Left lung (tissue), 10 donors: ENCODE measurements around the gene F11. TPM values are rescaled to one million over a fixed set of nuclear protein-coding genes. Genes with fewer than 3 reads are reported as not detected.
"Not testable (repeated sequence)": the region's sequence is repeated elsewhere in the genome, so short reads cannot be mapped to it uniquely, and the experiment has no call there.

ENCODE experiments used
- ATAC-seq: fragments of 200-7000 bp; cut with Tn5 transposase; one replicate; pipeline ENCODE4 v1.9.1; 2020; ENCODE audit warnings: moderate library complexity
- DNase-seq, 4 donors: peaks; one replicate each; pipeline ENCODE4 v3.0.0-alpha.2; 2013 to 2020
- H3K27ac ChIP-seq, 2 donors: fragments of 200-600 bp; sonication (generic) in 1 of 2; one replicate each; pipeline versions ENCODE4 v1.5.0 to v1.8.0; 2020 to 2021
- H3K27me3 ChIP-seq, 2 donors: fragments of 200-600 bp; sonication (generic) in 1 of 2; one replicate each; pipeline versions ENCODE4 v1.5.0 to v1.8.0; 2020 to 2021
- H3K36me3 ChIP-seq, 2 donors: fragments of 200-600 bp; sonication (generic) in 1 of 2; one replicate each; pipeline versions ENCODE4 v1.5.0 to v1.8.0; 2020 to 2021
- H3K4me1 ChIP-seq, 2 donors: fragments of 200-600 bp; one replicate each; pipeline ENCODE4 v1.8.0; 2021
- H3K4me3 ChIP-seq, 2 donors: fragments of 200-600 bp; sonication (generic) in 1 of 2; one replicate each; pipeline versions ENCODE4 v1.5.0 to v1.8.0; 2020 to 2021; ENCODE audit warnings: mild to moderate bottlenecking in 1 of 2
- H3K9me3 ChIP-seq, 2 donors: fragments of 200-600 bp; sonication (generic) in 1 of 2; one replicate each; pipeline versions ENCODE4 v1.5.0 to v1.8.0; 2020 to 2021
- intact Hi-C, 2 donors: fragments of 100-400 bp; cut with DNase I; formaldehyde crosslinking; loops; one replicate each; pipeline versions ENCODE4 v1.11.2 to v1.14.2; 2022
- polyA plus RNA-seq, 6 donors: library from polyadenylated mRNA; unstranded; fragments of 120-200 nt; gene quantifications; one replicate each; pipeline ENCODE4 v1.2.1, GENCODE V29; 2013; ENCODE audit not compliant: insufficient read length in 6 of 6
- total RNA-seq, 2 donors: library from RNA; stranded (reverse); fragmentation: NEBNext Ultra II Directional; extraction: Animal tissue kit (Norgen Biotek cat#: 25700); gene quantifications; one replicate each; pipeline ENCODE4 v1.2.1, GENCODE V29; 2021
- TF ChIP-seq, protein P1 (sequence below), 2 donors: fragments of 200-600 bp; sonication (generic) in 1 of 2; IDR thresholded peaks; one replicate each; pipeline versions ENCODE4 v1.5.0 to v1.8.0; 2021; ENCODE audit warnings: antibody characterized with exemption in 2 of 2
- donor health status: DM: no; HTN: yes; CAD: no.
- donor health status: DM: no; HTN: no; CAD: no.

F11 gene
- total and polyA plus RNA-seq, 8 donors = 0.46 to 5.4 (median 1.2) TPM

DNA sequence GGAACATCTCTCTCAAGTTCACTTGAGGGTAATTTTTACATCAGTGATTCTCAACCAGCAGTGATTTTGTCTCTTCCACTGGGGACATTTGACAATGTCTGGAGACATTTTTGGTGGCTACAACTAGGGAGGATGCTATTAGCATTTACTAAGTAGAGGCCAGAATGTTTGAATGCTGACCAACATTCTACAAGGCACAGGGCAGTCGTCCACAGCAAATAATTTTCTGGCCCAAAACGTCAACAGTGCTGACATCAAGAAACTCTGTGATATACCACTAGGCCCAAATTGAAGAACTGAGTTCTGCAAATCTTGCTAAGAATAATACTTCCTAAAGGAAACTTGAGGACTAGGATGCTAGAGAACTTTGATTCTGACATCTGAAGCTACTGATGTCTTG lies 31.6 kb upstream of the F11 start:
- intact Hi-C loops = no loop called here

DNA sequence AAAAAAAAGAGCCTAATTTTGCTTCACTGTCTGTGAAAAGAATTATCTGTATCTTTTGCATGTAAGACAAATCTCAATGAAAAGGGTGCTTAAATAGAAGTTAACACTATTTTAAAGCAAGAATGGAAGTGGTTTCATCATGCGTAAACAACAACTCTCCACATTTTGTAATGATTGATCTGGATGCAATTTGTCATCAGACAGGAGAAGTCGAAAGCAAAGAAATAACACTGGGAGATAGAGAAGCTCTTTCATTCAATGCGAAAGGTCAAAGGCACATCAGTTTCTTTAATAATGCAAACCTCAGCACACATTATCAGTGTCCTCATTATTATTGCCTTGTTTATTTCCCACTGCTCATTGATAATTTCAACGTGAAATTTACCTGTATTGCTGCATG lies 29.9 kb upstream of the F11 start:
- TF ChIP-seq, protein P1, sequence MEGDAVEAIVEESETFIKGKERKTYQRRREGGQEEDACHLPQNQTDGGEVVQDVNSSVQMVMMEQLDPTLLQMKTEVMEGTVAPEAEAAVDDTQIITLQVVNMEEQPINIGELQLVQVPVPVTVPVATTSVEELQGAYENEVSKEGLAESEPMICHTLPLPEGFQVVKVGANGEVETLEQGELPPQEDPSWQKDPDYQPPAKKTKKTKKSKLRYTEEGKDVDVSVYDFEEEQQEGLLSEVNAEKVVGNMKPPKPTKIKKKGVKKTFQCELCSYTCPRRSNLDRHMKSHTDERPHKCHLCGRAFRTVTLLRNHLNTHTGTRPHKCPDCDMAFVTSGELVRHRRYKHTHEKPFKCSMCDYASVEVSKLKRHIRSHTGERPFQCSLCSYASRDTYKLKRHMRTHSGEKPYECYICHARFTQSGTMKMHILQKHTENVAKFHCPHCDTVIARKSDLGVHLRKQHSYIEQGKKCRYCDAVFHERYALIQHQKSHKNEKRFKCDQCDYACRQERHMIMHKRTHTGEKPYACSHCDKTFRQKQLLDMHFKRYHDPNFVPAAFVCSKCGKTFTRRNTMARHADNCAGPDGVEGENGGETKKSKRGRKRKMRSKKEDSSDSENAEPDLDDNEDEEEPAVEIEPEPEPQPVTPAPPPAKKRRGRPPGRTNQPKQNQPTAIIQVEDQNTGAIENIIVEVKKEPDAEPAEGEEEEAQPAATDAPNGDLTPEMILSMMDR (IDR thresholded peaks at IDR 0.05) = no peak
- H3K9me3 ChIP-seq = no peaks in the 10 kb centered on the region
- no peak overlapping the region for H3K4me3 ChIP-seq
- no peak for DNase-seq
- intact Hi-C loops = no loop called here
- no peak for ATAC-seq
- H3K4me1 ChIP-seq = no peaks in the 10 kb centered on the region
- no peaks in the 10 kb centered on the region for H3K27me3 ChIP-seq
- no peaks in the 10 kb centered on the region for H3K36me3 ChIP-seq
- H3K27ac ChIP-seq = no peak overlapping the region

More for the DNA sequence above, 31.6 kb upstream of the F11 start:
- Histone ChIP-seq H3K9me3 (no peaks in the 10 kb centered on the region), H3K27ac (no peak overlapping the region), H3K4me1 (no peaks in the 10 kb centered on the region), H3K4me3 (no peak overlapping the region), H3K36me3 (no peaks in the 10 kb centered on the region), H3K27me3 (no peaks in the 10 kb centered on the region)
- DNase-seq = no peak
- ATAC-seq = no peak
- TF ChIP-seq, protein P1 (IDR thresholded peaks at IDR 0.05) = no peak

DNA sequence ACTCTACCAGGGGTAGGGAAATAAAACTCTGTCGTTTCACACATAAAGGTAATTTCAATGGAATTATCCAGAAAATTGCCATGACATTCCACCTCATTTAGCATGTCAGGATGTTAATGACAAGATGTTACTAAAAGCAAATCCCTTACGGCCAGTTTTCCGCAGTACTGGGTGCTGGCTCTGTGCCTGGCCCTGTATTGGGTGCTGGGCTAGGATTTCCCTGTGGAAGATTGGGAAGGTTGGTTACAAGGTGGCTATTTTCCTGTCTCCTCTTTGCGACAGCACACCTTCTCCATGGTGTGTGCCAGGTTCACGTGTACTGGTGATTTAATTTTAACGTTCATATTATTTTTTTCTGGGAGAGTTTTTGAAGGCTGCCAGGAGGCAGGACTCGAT lies 25.5 kb upstream of the F11 start:
- H3K27me3 ChIP-seq = no peaks in the 10 kb centered on the region
- H3K4me1 ChIP-seq = no peaks in the 10 kb centered on the region
- DNase-seq = no peak
- H3K4me3 ChIP-seq = no peak overlapping the region
- intact Hi-C loops = no loop called here
- H3K36me3 ChIP-seq = no peaks in the 10 kb centered on the region
- ATAC-seq = no peak
- TF ChIP-seq, protein P1 (IDR thresholded peaks at IDR 0.05) = no peak
- peaks cover 0 to 4% of the 10 kb centered on the region in 2 donors for H3K9me3 ChIP-seq
- no peak overlapping the region for H3K27ac ChIP-seq

DNA sequence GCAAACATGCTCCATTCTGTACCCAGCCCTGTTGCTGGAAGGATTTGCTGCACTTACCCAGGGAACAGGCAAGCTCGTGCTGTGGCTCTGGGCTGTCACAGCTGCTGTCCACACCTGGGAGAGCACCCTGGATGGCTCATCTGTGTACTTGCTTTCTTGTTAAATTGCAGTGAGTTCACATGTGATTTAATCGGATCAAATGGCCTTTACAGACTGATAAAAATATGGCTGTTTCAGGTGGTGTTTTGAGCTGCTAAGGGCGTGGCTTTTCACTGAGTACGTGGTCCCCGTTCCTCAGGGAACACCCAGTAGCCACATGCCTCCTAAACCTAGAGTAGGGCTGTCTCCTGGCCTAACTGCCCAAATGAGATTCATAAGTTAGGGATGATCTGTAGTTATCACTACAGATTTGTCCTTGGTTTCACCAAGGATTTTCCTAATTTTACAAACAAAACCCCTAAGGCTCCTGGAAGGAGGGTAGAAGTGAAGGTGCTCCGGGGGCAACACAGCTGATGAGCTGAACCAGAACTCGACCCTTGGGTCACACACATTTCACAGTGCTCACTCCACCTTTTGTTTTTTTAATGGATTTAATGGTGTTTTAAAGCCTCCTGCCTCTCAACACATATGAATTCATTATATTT lies 25.0 kb upstream of the F11 start:
- TF ChIP-seq, protein P1 (IDR thresholded peaks at IDR 0.05) = no peak
- intact Hi-C loops = no loop called here

DNA sequence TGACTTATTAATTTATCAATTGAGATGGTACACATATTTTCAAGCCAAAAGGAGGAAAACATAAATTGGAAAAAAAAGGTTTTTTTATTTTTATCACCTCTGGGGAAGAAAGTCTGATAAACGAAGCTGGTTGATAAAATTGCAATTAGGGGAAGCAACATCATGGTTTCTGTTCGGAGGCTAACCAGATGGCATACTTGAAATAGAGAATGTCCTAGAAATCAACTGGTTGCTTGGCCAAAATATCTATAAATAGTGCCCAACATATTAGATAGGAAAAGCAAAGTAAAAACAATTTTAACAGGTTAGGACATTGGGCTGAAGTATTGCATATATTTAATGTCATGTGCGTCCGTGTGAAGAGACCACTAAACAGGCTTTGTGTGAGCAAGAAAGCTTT lies 24.4 kb upstream of the F11 start:
- Histone ChIP-seq H3K27ac (no peak overlapping the region), H3K36me3 (no peaks in the 10 kb centered on the region), H3K9me3 (peaks cover 0 to 4% of the 10 kb centered on the region in 2 donors), H3K4me3 (no peak overlapping the region), H3K4me1 (no peaks in the 10 kb centered on the region), H3K27me3 (no peaks in the 10 kb centered on the region)
- DNase-seq (no peak), ATAC-seq (no peak)
- intact Hi-C loops = no loop called here
- TF ChIP-seq, protein P1 (IDR thresholded peaks at IDR 0.05) = no peak

More for the DNA sequence above, 25.0 kb upstream of the F11 start:
- Histone ChIP-seq H3K4me1 (no peaks in the 10 kb centered on the region), H3K4me3 (no peak overlapping the region), H3K9me3 (peaks cover 0 to 4% of the 10 kb centered on the region in 2 donors), H3K27me3 (no peaks in the 10 kb centered on the region), H3K36me3 (no peaks in the 10 kb centered on the region), H3K27ac (no peak overlapping the region)
- ATAC-seq (no peak), DNase-seq (no peak)

DNA sequence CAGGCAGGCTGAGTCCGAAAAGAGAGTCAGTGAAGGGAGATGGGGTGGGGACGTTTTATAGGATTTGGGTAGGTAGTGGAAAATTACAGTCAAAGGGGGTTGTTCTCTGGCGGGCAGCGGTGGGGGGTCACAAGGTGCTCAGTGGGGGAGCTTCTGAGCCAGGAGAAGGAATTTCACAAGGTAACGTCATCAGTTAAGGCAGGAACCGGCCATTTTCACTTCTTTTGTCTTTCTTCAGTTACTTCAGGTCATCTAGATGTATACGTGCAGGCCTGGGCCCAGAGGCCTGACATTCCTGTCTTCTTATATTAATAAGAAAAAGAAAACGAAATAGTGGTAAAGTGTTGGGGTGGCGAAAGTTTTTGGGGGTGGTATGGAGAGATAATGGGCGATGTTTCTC lies 24.0 kb upstream of the F11 start:
- DNase-seq, ATAC-seq, H3K36me3 ChIP-seq, intact Hi-C loops, H3K4me1 ChIP-seq, H3K27ac ChIP-seq, H3K4me3 ChIP-seq, H3K27me3 ChIP-seq, H3K9me3 ChIP-seq: not testable (repeated sequence)
